Osteoblast (primary cell): Measurements from ENCODE around the gene SEPHS1. TPM values are rescaled to one million over a fixed set of nuclear protein-coding genes. Genes with fewer than 3 reads are reported as not detected.

Source experiments
- DNase-seq: peaks from one replicate; pipeline ENCODE4 v3.0.0; 2011; ENCODE audit warnings: low spot score, mixed read lengths; ENCODE audit not compliant: insufficient read length; ENCODE audit errors: missing footprints
- H2AFZ ChIP-seq: 2 replicates; pipeline ENCODE4 v1.6.0; 2011; ENCODE audit warnings: mild to moderate bottlenecking, low read length
- H3K27ac ChIP-seq: 2 replicates; pipeline ENCODE4 v1.5.1; 2011; ENCODE audit warnings: mild to moderate bottlenecking, low read depth, low read length, moderate library complexity
- H3K27me3 ChIP-seq: 2 replicates; pipeline ENCODE4 v1.6.0; 2012; ENCODE audit warnings: mild to moderate bottlenecking, control low read depth, inconsistent platforms, low read length, moderate library complexity; ENCODE audit not compliant: insufficient read depth
- H3K36me3 ChIP-seq: 2 replicates; pipeline ENCODE4 v1.5.1; 2011; ENCODE audit warnings: mild to moderate bottlenecking, low read length, control low read depth, moderate library complexity; ENCODE audit not compliant: insufficient read depth
- H3K4me1 ChIP-seq: 2 replicates; pipeline ENCODE4 v1.5.1; 2011; ENCODE audit warnings: mild to moderate bottlenecking, low read length, control low read depth, moderate library complexity; ENCODE audit not compliant: insufficient read depth
- H3K4me2 ChIP-seq: 2 replicates; pipeline ENCODE4 v1.6.0; 2011; ENCODE audit warnings: mild to moderate bottlenecking, low read length; ENCODE audit not compliant: insufficient read depth
- H3K4me3 ChIP-seq: fragments of 200-600 bp; sonication (generic); 3 replicates; pipeline ENCODE4 v1.5.1; 2012; ENCODE audit warnings: mild to moderate bottlenecking, low read length, inconsistent platforms; ENCODE audit not compliant: insufficient read depth
- H3K79me2 ChIP-seq: 2 replicates; pipeline ENCODE4 v1.6.0; 2012; ENCODE audit warnings: mild to moderate bottlenecking, low read length, control low read depth, inconsistent platforms; ENCODE audit not compliant: insufficient read depth
- H3K9me3 ChIP-seq: 2 replicates; pipeline ENCODE4 v1.5.1; 2011; ENCODE audit warnings: low read depth, low read length, control low read depth
- H4K20me1 ChIP-seq: 2 replicates; pipeline ENCODE4 v1.6.0; 2012; ENCODE audit warnings: mild to moderate bottlenecking, low read length, control low read depth; ENCODE audit not compliant: insufficient read depth
- CTCF ChIP-seq: IDR thresholded peaks from 2 replicates; pipeline ENCODE4 v1.5.1; 2011; ENCODE audit warnings: mild to moderate bottlenecking, low read depth, low read length, moderate library complexity; ENCODE audit errors: extremely low read depth
- total RNA-seq: library from RNA; depleted of rRNA; stranded (reverse); fragments of >200 nt; gene quantifications from 2 replicates; pipeline ENCODE4 v1.2.3, GENCODE V29; 2012

Gene SEPHS1
- total RNA-seq, 1 donor, result 31.1 TPM

- TF ChIP-seq CTCF, result no peak
- no peak for DNase-seq
Measured at GRCh38 chr10:13347043-13347499, 1.0 kb downstream of the SEPHS1 start.

DNA sequence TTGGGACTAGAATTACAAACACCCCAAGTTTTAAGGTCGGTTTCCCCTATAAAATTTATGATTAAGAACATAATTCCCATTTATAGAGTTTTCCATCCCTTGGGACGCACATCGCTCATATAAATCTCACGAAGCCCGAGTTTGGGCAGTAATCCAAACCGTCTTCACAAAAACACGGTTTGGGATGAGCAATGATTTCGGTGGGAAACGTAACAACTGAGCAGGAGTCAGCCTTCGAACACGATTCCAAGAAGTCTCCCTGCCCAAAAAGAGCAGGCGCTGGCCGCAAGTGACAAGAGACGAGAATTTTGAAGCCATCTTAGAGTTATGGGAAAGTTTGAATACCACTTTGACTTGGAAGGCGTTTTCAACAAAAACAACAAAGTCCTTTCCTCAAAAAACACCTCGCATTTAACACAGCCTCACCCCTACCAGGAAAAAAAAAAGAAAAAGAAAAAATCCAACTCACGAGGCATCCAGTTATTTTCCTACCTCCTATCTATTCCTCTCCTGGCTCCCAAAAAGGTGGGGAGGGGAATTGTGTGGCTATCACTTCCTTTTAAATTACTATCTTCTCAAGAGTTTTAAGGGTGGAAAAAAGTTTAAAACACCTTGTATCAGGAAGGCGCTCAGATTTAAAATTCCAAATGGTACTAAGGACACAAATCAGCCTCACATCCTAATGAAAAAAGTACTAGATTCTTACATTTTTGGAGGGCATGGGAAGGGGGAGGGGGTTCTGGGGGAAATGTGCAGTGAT lies 1.6 kb downstream of the SEPHS1 start:
- Histone ChIP-seq H4K20me1 (peaks cover 5% of the 10 kb centered on the region), H2AFZ (peak overlapping the region; percentile 44), H3K36me3 (peaks cover 3% of the 10 kb centered on the region), H3K79me2 (peaks cover 46% of the 10 kb centered on the region), H3K4me2 (peak overlapping the region; percentile 97), H3K9me3 (no peaks in the 10 kb centered on the region), H3K27ac (peak overlapping the region; percentile 82), H3K4me3 (peak overlapping the region; percentile 83), H3K27me3 (peaks cover 12% of the 10 kb centered on the region), H3K4me1 (peaks cover 31% of the 10 kb centered on the region)
- DNase-seq, result peak; percentile 96
- no peak for TF ChIP-seq CTCF

More at GRCh38 chr10:13347043-13347499, 1.0 kb downstream of the SEPHS1 start:
- Histone ChIP-seq H3K27me3 (peaks cover 19% of the 10 kb centered on the region), H3K79me2 (peaks cover 46% of the 10 kb centered on the region), H4K20me1 (peaks cover 5% of the 10 kb centered on the region), H2AFZ (no peak overlapping the region), H3K9me3 (no peaks in the 10 kb centered on the region), H3K4me1 (peaks cover 31% of the 10 kb centered on the region), H3K36me3 (peaks cover 3% of the 10 kb centered on the region), H3K4me2 (peak overlapping the region; percentile 97), H3K27ac (peak overlapping the region; percentile 82), H3K4me3 (peak overlapping the region; percentile 83)

- no peak overlapping the region for H3K4me2 ChIP-seq
- H3K9me3 ChIP-seq, result no peaks in the 10 kb centered on the region
- no peak overlapping the region for H3K27ac ChIP-seq
- no peak for TF ChIP-seq CTCF
- no peak overlapping the region for H2AFZ ChIP-seq
- peaks cover 5% of the 10 kb centered on the region for H4K20me1 ChIP-seq
- H3K79me2 ChIP-seq, result peaks cover 65% of the 10 kb centered on the region
- peaks cover 12% of the 10 kb centered on the region for H3K36me3 ChIP-seq
- no peaks in the 10 kb centered on the region for H3K27me3 ChIP-seq
- no peak overlapping the region for H3K4me3 ChIP-seq
- H3K4me1 ChIP-seq, result peaks cover 1% of the 10 kb centered on the region
- no peak for DNase-seq
Measured at GRCh38 chr10:13340626-13341376, 7.3 kb downstream of the SEPHS1 start.

DNA sequence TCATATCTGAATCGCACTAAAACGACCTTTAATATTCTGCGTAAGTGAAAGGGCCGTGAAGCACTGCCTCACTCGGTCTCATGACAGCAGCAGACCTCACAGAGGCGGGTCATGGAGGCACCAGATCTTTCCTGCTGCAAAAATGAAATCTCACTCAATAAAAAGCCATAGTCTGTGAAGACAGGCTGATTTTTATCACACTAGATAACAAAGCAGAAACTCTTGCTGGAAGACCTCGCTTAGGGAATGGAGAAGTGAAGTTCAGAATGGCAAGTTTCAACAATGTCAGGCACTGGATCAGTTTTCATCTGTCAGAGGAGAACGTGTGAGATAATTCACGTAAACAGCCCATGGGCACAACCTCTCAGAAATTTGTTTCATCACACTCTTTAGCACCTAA lies 8.0 kb downstream of the SEPHS1 start:
- Histone ChIP-seq H3K4me3 (no peak overlapping the region), H3K36me3 (peaks cover 12% of the 10 kb centered on the region), H3K9me3 (no peaks in the 10 kb centered on the region), H4K20me1 (peaks cover 3% of the 10 kb centered on the region), H2AFZ (no peak overlapping the region), H3K27ac (no peak overlapping the region), H3K4me2 (no peak overlapping the region), H3K4me1 (no peaks in the 10 kb centered on the region), H3K27me3 (no peaks in the 10 kb centered on the region), H3K79me2 (peaks cover 57% of the 10 kb centered on the region)
- TF ChIP-seq CTCF, result no peak
- DNase-seq, result no peak
